Heart left ventricle (tissue), 13 donors: ENCODE results near the gene CELA3B.

ENCODE experiments used
- CTCF ChIP-seq, 12 donors: fragments of 200-600 bp; sonication (generic) in 4 of 12; IDR thresholded peaks; one replicate each; pipeline versions ENCODE4 v1.5.0 to v1.8.0; 2018 to 2022; ENCODE audit warnings: antibody characterized with exemption in 12 of 12, mild to moderate bottlenecking in 5 of 12
- POLR2A ChIP-seq, 2 donors: fragments of 450-650 bp; IDR thresholded peaks; one replicate each; pipeline ENCODE4 v1.6.1; 2017; ENCODE audit warnings: antibody characterized with exemption in 2 of 2, mild to moderate bottlenecking in 2 of 2, moderate library complexity in 2 of 2
- donor health status: ischemic (EF 13 %, LVEDD 7.1; RV severe dilation, severe dysfunction).
- donor health status: DM: no; HTN: yes; CAD: no.
- donor health status: DM: no; HTN: no; CAD: no.
- donor health status: ischemic (EF 25% LVEDD 6.9; RV normal size, moderate dysfunction).
- donor health status: ischemic (EF 25% LVEDD 5.7; RV mildly dilated, moderate dysfunction).
- donor health status: ischemic (EF 35%, LVEDD 5.7; RV mildly dilated, moderate dysfunction).
- donor health status: nonischemic (EF 11% LVEDD 7.7; RV severe dilation, severe dysfunction).
- donor health status: DM: yes; HTN: yes; CAD: no.
- donor health status: PGD.
- donor health status: ischemic (EF 29% LVEDD 5.4; RV normal size, mild dysfunction).
- donor health status: nonischemic (EF 23%, LVEDD 6.1; RV moderate dilation, normal function).

DNA sequence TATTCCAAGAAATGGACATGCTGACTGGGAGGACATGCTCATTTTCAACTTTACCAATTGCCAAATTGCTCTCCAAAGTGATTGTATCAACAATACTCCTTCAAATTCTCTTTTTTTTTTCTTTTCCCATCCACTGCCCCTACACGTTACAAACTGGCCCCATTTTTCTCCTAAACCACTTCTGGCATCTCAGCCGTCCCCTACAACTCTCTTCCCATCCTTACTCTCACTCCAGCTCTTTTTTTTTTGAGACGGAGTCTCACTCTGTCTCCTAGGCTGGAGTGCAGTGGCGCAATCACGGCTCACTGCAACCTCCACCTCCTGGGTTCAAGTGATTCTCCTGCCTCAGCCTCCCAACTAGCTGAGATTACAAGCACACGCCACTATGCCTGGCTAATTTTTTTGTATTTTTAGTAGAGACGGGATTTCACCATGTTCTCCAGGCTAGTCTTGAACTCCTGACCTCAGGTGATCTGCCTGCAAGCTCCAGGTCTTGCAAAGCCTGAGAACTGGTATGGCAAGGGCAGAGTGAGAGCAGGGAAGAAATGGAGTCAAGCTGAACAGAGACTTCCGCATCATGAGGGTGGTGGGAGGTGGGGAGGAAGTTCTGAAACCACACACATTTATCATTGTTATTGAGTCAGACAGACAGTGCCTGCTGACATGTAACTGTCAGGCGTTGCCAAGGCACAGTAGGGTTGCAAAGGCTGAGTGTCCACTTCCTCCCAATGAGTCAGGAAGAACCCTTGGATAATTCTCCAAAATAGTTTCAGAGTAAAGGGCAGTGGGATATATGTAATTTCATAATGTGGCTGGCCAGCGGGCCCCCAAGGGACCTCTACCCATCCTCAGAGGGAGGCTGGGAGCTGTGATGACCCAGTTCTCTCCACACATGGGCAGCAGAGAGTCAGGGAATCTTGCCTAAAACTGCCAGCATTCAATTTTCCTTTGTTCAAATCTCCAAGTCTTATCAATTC is 42.0 kb downstream of the CELA3B start:
- no peak for TF ChIP-seq CTCF (IDR thresholded peaks at IDR 0.05)
- no peak for TF ChIP-seq POLR2A (IDR thresholded peaks at IDR 0.05)
